HK-2 (cell line): ENCODE measurements around the gene OR5D18.
"Not testable (repeated sequence)": the region's sequence is repeated elsewhere in the genome, so short reads cannot be mapped to it uniquely, and the experiment has no call there.

Source experiments
- DNase-seq: peaks from one replicate; pipeline ENCODE4 v3.0.0-alpha.2; 2018; ENCODE audit not compliant: unreplicated experiment

The OR5D18 gene

GRCh38 chr11:55819330-55819729 lies at the start of gene OR5D18:
TSS of gene OR5D18 (plus strand) at chr11:55819630. CDS start at chr11:55819630, 0 bp downstream.
- DNase-seq, result no peak

DNA sequence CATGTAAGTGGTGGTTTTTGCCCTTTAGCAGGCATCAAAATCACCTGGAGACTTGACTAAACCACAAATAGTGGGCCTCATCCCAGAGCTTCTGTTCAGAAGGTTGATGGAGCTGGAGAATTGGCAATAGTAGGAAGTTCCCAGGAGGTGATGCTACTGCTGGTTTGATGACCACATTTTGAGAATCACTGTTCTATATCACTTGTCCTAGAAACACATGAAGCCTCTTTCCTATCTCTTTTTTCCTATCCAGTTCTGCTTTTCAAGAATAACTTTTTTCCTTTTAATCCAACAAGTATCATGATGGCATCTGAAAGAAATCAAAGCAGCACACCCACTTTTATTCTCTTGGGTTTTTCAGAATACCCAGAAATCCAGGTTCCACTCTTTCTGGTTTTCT lies 46.3 kb upstream of the OR5D18 start, which contains the start of gene OR5D13:
TSS of gene OR5D13 (plus strand) at position 301 of the 400 bp plus-strand sequence. CDS start at position 301, 0 bp downstream.
- no peak for DNase-seq

GRCh38 chr11:55791606-55792005 lies 27.8 kb upstream of the OR5D18 start:
- DNase-seq, result no peak

DNA sequence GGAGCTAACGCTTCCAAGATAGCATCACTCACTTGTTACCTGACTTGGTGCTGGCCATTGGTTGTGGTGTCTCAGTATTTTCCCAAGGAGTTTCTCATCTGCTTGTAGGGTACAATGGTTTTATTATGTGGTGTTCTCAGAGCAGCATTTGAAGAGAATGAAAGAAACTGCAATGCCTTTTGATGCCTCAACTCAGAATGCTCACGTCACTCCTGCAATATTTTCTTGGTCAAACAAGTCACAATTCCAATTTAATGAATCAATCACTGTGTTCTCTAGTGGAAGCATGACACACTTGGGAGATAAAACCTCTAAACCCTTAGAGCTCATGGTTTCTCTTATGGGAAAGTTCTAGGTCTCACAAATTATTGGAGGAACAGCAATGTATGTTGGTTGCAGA lies 26.1 kb upstream of the OR5D18 start:
- no peak for DNase-seq

DNA sequence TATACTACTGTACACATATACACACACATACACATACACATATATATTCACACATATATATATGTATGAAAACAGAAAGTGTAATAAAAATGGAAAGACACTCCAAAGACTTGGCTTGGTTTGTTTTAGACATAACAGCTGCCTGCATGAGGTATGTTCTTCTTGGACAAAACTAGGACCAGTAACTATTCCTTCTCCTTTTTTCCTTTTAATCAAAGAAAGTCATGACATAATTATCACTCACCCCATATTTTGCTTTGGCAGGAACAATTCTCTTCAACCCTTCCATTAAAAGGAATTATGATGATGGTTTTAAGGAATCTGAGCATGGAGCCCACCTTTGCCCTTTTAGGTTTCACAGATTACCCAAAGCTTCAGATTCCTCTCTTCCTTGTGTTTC lies 24.2 kb upstream of the OR5D18 start, which contains the start of gene OR5D14:
TSS of gene OR5D14 (plus strand) at position 301 of the 400 bp plus-strand sequence. CDS start at position 301, 0 bp downstream.
- no peak for DNase-seq

DNA sequence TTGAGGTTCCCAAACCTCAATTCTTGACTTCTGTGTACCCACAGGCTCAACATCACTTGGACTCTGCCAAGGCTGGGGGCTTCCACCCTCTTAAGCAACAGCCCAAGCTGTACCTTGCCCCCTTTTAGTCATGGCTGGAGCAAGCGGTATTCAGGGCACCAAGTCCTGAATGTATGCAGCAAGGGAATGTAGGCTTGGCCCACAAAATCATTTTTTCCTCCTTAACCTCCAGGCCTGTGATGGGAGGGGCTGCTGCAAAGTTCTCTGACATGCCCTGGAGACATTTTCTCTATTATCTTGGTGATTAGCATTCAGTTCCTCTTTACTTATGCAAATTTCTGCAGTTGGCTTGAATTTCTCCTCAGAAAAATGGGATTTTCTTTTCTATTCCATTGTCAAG lies 13.2 kb upstream of the OR5D18 start:
- no peak for DNase-seq

GRCh38 chr11:55811067-55811466 lies 8.4 kb upstream of the OR5D18 start, which contains the start of gene OR5L1:
TSS of gene OR5L1 (plus strand) at chr11:55811367. CDS start at chr11:55811467, 100 bp downstream.
- DNase-seq, result no peak

DNA sequence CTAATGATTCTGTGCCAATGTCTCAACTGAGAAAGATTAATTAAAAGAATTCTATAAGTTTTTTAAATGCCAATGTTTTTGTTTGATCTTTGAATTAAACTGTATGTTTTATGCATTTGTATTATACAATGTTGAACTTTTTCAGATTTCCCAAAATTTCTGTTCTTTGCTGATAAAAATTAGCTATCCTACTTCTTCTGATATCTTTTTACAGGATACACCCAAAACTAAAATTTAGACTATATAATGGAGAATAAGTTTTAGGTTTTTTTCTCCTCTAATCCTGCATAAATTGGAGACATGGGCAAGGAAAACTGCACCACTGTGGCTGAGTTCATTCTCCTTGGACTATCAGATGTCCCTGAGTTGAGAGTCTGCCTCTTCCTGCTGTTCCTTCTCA lies 7.5 kb downstream of the OR5D18 start, which contains the start of gene OR5L2:
TSS of gene OR5L2 (plus strand) at position 301 of the 400 bp plus-strand sequence. CDS start at position 301, 0 bp downstream.
- no peak for DNase-seq

DNA sequence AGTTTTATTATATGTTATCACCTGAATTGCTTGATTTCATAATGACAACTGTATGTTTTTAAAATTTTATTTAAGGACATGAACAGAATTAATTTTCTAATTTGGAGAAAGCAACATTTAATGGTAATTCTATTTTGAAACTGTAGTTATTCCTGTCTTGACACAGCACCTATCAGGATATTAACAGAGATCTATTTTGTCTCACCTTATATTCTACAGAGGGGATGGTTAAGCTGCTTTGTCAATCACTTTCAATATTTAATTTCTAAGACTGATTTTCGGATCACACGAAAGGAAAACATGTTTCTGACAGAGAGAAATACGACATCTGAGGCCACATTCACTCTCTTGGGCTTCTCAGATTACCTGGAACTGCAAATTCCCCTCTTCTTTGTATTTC lies 19.0 kb downstream of the OR5D18 start, which contains the start of gene OR5D16:
TSS of gene OR5D16 (plus strand) at position 301 of the 400 bp plus-strand sequence. CDS start at position 301, 0 bp downstream.
- DNase-seq, result no peak

DNA sequence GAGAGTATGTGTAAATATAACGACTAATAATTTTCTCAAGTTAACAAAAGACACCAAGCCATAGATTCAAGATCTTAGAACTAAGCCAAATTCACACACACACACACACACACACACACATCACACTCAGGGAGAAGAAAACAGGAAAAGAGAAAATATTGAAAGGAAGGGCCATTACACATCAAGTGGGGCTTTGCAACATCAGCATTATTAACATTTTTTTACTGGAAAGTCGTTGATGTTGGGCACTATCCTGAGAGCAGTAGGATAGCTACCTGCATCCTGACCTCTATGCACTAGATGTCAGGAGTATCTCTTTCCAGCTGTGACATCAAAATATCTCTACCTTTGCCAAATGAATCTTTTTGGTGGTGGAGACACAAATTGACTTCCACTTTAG lies 28.0 kb downstream of the OR5D18 start:
- no peak for DNase-seq

- DNase-seq, result no peak
Observed at GRCh38 chr11:55849037-55849436, 29.6 kb downstream of the OR5D18 start.

- no peak for DNase-seq
Observed at GRCh38 chr11:55852141-55852540, 32.7 kb downstream of the OR5D18 start.

DNA sequence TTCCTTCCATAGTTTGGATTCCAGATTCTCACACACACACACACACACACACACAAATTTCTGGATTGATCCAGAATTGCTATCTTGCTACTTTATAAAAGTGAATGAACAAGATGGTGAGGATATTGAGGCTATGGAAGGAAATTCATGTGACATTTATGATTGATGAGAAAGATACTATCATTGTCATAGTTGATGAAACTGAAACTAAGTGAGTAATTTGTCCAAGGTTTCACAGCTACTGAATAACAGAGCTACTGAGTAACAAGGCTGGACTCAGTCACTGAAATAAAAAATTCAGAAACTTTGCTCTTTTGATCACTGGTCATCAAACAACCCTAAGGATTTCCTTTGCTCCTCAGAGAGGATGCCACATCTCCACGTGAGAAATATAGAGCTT lies 35.3 kb downstream of the OR5D18 start:
- no peak for DNase-seq

GRCh38 chr11:55867354-55867753 lies 47.9 kb downstream of the OR5D18 start:
- DNase-seq, result not testable (repeated sequence)
